Globus pallidus (tissue), 1 donor: ENCODE data around the gene MKNK2.
A peak's percentile ranks its signal among the peaks of the same experiment; 100 is the strongest.
"Not testable (repeated sequence)": the region's sequence is repeated elsewhere in the genome, so short reads cannot be mapped to it uniquely, and the experiment has no call there.

Source experiments
- DNase-seq: peaks from one replicate; pipeline ENCODE4 v3.0.0-alpha.2; 2015; ENCODE audit warnings: low spot score

Gene MKNK2

GRCh38 chr19:2043961-2044708 lies 6.9 kb downstream of the MKNK2 start:
- no peak for DNase-seq

- no peak for DNase-seq
These were observed 7.8 kb downstream of the MKNK2 start for GRCh38 chr19:2043251-2043641.

- no peak for DNase-seq
These were observed 8.4 kb downstream of the MKNK2 start for GRCh38 chr19:2042485-2043250.

GRCh38 chr19:2041683-2042484 lies 9.2 kb downstream of the MKNK2 start:
- DNase-seq = peak; percentile 93

GRCh38 chr19:2041433-2041682 lies 9.7 kb downstream of the MKNK2 start:
- DNase-seq = no peak

- no peak for DNase-seq
These were observed 10.2 kb downstream of the MKNK2 start for GRCh38 chr19:2040647-2041432.

GRCh38 chr19:2039959-2040646 lies 10.9 kb downstream of the MKNK2 start:
- no peak for DNase-seq

- DNase-seq = no peak
These were observed 11.7 kb downstream of the MKNK2 start for GRCh38 chr19:2039089-2039958.

GRCh38 chr19:2038284-2039088 lies 12.6 kb downstream of the MKNK2 start:
- no peak for DNase-seq

- no peak for DNase-seq
These were observed 13.3 kb downstream of the MKNK2 start for GRCh38 chr19:2037651-2038255.

- no peak for DNase-seq
These were observed 14.6 kb downstream of the MKNK2 start for GRCh38 chr19:2036424-2036823.

- no peak for DNase-seq
These were observed 15.5 kb downstream of the MKNK2 start for GRCh38 chr19:2035590-2035991.

GRCh38 chr19:2034729-2035589 lies 16.1 kb downstream of the MKNK2 start:
- no peak for DNase-seq

- DNase-seq = not testable (repeated sequence)
These were observed 16.8 kb downstream of the MKNK2 start for GRCh38 chr19:2034253-2034652.

- no peak for DNase-seq
These were observed 17.3 kb downstream of the MKNK2 start for GRCh38 chr19:2033825-2034159.

GRCh38 chr19:2033115-2033824 lies 17.8 kb downstream of the MKNK2 start:
- DNase-seq = no peak

GRCh38 chr19:2032296-2032941 lies 18.6 kb downstream of the MKNK2 start:
- peak; percentile 93 for DNase-seq
